NT2/D1 (cell line): ENCODE results near the gene OTUD7B.

Experiments used
- SUZ12 ChIP-seq: IDR thresholded peaks from 2 replicates; pipeline ENCODE4 v1.6.1; 2011; ENCODE audit not compliant: insufficient read length, insufficient read depth; ENCODE audit errors: extremely low read depth
- YY1 ChIP-seq: IDR thresholded peaks from 2 replicates; pipeline ENCODE4 v1.6.1; 2011; ENCODE audit not compliant: insufficient read length, insufficient read depth
- ZNF274 ChIP-seq: IDR thresholded peaks from 2 replicates; pipeline ENCODE4 v1.6.1; 2011; ENCODE audit warnings: mild to moderate bottlenecking, low read depth, low read length

GRCh38 chr1:149967646-149968045 lies 42.9 kb downstream of the OTUD7B start:
- TF ChIP-seq ZNF274 = no peak
- TF ChIP-seq SUZ12 = no peak
- no peak for TF ChIP-seq YY1
